Subcutaneous abdominal adipose tissue (tissue), 5 donors: Measurements from ENCODE around the gene SERPINA6.

Experiments used
- H3K27ac ChIP-seq: one replicate; pipeline ENCODE4 v1.7.0; 2013; ENCODE audit warnings: low read depth, mild to moderate bottlenecking, inconsistent platforms, low read length, moderate library complexity
- H3K27me3 ChIP-seq, 5 donors: one replicate each; pipeline ENCODE4 v1.7.0; 2013; ENCODE audit warnings: low read length in 5 of 5, inconsistent platforms in 1 of 5; ENCODE audit not compliant: control insufficient read depth in 5 of 5, insufficient read depth in 4 of 5
- H3K36me3 ChIP-seq, 5 donors: one replicate each; pipeline ENCODE4 v1.7.0; 2013; ENCODE audit warnings: low read length in 5 of 5; ENCODE audit not compliant: control insufficient read depth in 5 of 5, insufficient read depth in 5 of 5
- H3K4me1 ChIP-seq, 5 donors: one replicate each; pipeline ENCODE4 v1.7.0; 2013; ENCODE audit warnings: low read length in 5 of 5, mild to moderate bottlenecking in 3 of 5, moderate library complexity in 1 of 5; ENCODE audit not compliant: control insufficient read depth in 5 of 5, insufficient read depth in 5 of 5
- H3K4me3 ChIP-seq, 5 donors: one replicate each; pipeline ENCODE4 v1.7.0; 2013; ENCODE audit warnings: low read length in 5 of 5, low read depth in 1 of 5
- H3K9ac ChIP-seq, 5 donors: one replicate each; pipeline ENCODE4 v1.7.0; 2013; ENCODE audit warnings: low read length in 5 of 5, mild to moderate bottlenecking in 4 of 5, moderate library complexity in 3 of 5
- H3K9me3 ChIP-seq, 5 donors: one replicate each; pipeline ENCODE4 v1.7.0; 2013; ENCODE audit warnings: low read length in 5 of 5; ENCODE audit not compliant: control insufficient read depth in 5 of 5
- donor health status: healthy.
- donor health status: healthy.
- donor health status: healthy.
- donor health status: healthy.
- donor health status: healthy.

SERPINA6 gene

DNA sequence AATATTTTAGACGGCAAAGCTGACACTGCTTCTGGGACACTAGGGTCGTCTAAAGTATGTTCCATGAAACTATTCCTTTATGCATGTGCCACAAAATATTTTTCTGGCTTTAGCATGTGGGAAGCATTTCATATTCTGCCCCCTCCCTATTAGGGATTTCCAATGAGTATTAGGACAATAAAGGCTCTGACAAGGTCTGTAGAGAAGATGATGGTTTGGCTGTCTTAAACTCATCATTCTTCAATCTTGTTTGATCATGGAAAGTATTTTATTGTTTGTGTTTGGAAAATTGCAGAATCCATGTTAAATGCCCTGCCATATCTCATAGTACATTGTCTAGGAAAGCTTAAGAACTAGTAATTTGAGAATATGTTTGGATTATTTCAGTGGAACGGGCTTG is 42.5 kb upstream of the SERPINA6 start:
- Histone ChIP-seq H3K9ac (no peak overlapping the region), H3K27ac (no peak overlapping the region), H3K9me3 (no peaks in the 10 kb centered on the region), H3K4me1 (peaks cover 0 to 5% (median 0%) of the 10 kb centered on the region in 5 donors), H3K4me3 (no peak overlapping the region), H3K27me3 (peaks cover 0 to 2% (median 0%) of the 10 kb centered on the region in 5 donors), H3K36me3 (no peaks in the 10 kb centered on the region)

DNA sequence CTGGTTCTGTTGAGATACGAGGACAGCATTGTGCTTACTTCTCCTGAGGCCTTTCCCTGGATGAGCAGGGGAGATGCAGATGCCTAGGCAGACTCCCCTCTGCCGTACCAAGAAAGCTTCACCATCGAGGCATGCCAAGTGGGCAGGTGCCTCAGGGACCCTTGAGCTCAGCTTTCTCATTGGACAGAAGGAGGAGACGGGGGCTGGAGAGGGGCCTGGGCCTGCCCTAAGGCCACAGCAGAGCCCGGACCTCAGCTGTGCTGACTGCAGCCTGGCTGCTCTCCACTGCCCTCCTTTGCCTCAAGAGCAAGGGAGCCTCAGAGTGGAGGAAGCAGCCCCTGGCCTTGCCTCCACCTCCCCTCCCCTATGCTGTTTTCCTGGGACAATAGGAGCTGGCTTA is 41.8 kb upstream of the SERPINA6 start:
- Histone ChIP-seq H3K9me3 (no peaks in the 10 kb centered on the region), H3K4me1 (peaks cover 0 to 5% (median 0%) of the 10 kb centered on the region in 5 donors), H3K36me3 (no peaks in the 10 kb centered on the region), H3K27me3 (peaks cover 0 to 2% (median 0%) of the 10 kb centered on the region in 5 donors), H3K9ac (no peak overlapping the region), H3K27ac (no peak overlapping the region), H3K4me3 (no peak overlapping the region)

DNA sequence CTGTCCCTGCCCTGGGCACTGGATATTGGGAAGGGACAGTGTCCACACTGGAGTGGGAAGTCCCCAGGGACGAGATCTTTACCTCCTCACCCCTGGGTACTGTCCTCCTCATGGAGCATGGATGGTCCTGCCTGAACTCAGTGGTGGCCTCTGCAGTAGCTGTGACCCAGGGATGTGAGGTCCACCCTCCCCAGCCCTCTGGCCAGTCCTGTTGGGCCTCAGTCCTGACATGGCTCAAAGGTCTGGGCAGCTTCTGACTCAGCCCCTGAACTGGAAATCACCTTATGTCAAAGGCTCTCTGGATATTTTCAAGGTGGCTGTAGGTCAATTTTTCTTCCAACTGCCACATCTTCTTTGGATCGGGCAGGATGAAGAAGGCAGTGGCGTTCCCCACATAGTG is 40.9 kb upstream of the SERPINA6 start:
- Histone ChIP-seq H3K9me3 (no peaks in the 10 kb centered on the region), H3K4me1 (peaks cover 0 to 5% (median 0%) of the 10 kb centered on the region in 5 donors), H3K36me3 (no peaks in the 10 kb centered on the region), H3K9ac (no peak overlapping the region), H3K27me3 (peaks cover 0 to 2% (median 0%) of the 10 kb centered on the region in 5 donors), H3K4me3 (no peak overlapping the region), H3K27ac (no peak overlapping the region)

DNA sequence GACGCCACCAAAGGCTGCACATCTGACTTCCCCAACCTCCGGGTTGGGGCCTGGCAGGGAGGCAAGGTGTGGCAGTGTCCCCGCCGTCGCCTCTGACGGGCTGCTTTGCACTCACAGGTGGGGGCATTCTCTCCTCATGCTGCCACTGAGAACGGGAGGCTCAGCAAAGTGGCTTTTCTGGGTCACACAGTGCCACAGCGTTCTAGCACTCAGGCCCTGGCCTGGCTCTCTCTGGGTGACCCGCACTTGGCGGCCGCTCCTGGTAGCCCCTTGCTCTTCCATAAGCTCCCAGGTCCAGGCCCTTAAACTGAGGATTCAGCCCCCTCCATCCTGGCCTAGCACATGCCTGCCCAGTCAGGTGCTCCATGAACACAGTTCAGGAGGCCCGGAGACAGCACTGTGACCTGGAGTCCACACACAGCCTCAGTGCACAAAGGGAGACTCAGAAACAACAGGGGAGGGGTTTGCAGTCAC is 40.1 kb upstream of the SERPINA6 start:
- peaks cover 0 to 2% (median 0%) of the 10 kb centered on the region in 5 donors for H3K27me3 ChIP-seq
- H3K27ac ChIP-seq = no peak overlapping the region
- no peaks in the 10 kb centered on the region for H3K9me3 ChIP-seq

DNA sequence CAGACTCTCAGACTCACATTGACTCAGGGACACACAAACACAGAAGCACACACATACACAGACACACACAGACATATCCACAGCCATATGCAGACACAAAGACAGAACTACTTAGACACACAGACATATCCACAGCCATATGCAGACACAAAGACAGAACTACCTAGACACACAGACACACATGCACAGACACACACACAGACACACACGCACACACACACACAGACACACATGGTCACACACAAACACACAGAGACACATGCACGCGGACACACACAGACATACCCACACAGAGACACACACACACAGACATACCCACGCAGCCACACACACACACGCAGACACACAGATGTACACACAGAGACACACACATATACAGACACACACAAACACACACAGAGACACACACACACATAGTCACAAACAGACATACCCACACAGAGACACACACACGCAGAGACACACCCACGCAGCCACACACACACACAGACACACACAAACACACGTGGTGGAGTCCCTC is 39.5 kb upstream of the SERPINA6 start:
- peaks cover 0 to 2% (median 0%) of the 10 kb centered on the region in 5 donors for H3K4me1 ChIP-seq
- no peak overlapping the region for H3K9ac ChIP-seq
- H3K9me3 ChIP-seq = no peaks in the 10 kb centered on the region
- H3K4me3 ChIP-seq = no peak overlapping the region
- no peaks in the 10 kb centered on the region for H3K36me3 ChIP-seq
- H3K27me3 ChIP-seq = peaks cover 0 to 2% (median 0%) of the 10 kb centered on the region in 5 donors
- H3K27ac ChIP-seq = no peak overlapping the region

More for the DNA sequence above, 40.1 kb upstream of the SERPINA6 start:
- Histone ChIP-seq H3K36me3 (no peaks in the 10 kb centered on the region), H3K9ac (no peak overlapping the region), H3K4me3 (no peak overlapping the region), H3K4me1 (peaks cover 0 to 5% (median 0%) of the 10 kb centered on the region in 5 donors)

DNA sequence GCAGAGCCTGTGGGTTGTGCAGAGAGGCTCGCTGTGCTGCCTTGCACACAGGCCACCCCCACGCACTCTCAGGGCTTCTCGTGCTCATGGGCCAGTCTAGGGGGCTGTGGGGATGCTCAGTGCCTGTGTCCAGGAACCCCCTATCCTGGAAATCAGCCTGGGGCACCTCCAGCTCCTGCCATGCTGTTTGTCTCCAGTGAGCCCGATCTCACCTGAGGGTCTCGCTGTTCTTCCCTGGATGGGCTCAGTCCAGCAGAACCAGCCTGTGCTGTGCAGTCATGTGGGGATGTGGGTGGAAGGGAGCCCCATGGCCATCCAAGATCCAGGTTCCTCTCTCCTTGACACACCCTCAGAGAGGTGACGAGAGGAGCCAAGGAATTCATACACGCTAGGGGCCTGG is 38.5 kb upstream of the SERPINA6 start:
- H3K9me3 ChIP-seq = no peaks in the 10 kb centered on the region
- H3K4me3 ChIP-seq = no peak overlapping the region
- H3K27me3 ChIP-seq = peaks cover 0 to 2% (median 0%) of the 10 kb centered on the region in 5 donors
- no peak overlapping the region for H3K9ac ChIP-seq
- H3K27ac ChIP-seq = no peak overlapping the region
- H3K4me1 ChIP-seq = no peaks in the 10 kb centered on the region
- no peaks in the 10 kb centered on the region for H3K36me3 ChIP-seq

DNA sequence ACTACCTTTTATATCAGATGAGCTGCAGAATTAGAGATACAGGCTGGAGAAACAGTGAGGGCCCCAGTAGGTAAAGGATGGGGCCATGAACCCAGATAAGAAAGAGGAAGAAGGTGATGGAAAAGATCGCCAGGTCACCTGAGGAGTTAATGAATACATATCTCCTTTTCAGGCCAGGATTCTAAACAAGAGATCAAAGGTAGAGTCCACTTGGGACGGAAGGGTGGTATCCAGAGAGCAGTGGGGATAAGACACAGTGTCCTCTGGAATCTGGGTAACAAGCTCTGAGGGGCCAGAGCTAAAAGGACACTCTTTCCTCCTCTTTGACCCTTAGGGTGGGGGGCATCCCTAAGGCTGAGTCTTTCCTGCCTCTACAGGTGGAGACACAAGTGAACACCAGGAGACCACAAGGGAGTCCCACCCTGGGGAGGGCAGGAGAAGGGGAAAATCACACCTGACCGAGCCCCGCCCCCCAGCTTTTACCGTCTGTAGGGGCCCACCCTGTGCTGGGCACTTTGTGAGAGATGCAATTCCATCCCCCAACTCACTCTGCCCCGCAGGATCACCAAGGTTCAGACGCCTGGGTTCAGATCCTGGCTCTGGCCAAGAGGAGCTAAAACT is 37.9 kb upstream of the SERPINA6 start:
- Histone ChIP-seq H3K9ac (no peak overlapping the region), H3K4me3 (no peak overlapping the region), H3K36me3 (no peaks in the 10 kb centered on the region), H3K4me1 (no peaks in the 10 kb centered on the region), H3K27me3 (peaks cover 0 to 2% (median 0%) of the 10 kb centered on the region in 5 donors), H3K27ac (no peak overlapping the region), H3K9me3 (no peaks in the 10 kb centered on the region)

DNA sequence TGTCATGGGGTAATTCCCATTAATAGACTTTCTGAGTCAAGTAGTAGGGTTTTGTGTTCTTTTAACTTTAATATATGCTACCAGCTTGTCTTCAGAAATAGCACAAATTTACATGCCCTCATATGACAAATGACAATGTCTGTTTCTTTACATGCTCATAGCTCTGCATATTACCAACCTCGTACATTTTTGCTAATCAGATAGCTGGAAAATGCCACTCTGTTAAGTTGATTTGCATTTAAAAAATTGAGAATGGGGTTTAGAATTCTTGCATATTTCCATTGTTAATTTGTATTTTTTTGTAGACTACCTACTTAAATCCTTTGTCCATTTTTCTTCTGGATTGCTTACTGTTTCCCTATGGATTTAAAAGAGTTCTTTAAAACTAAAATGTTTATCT is 34.0 kb upstream of the SERPINA6 start:
- Histone ChIP-seq H3K4me3 (no peak overlapping the region), H3K4me1 (no peaks in the 10 kb centered on the region), H3K27me3 (peaks cover 0 to 3% (median 0%) of the 10 kb centered on the region in 5 donors), H3K27ac (no peak overlapping the region), H3K9ac (no peak overlapping the region), H3K9me3 (no peaks in the 10 kb centered on the region), H3K36me3 (no peaks in the 10 kb centered on the region)

DNA sequence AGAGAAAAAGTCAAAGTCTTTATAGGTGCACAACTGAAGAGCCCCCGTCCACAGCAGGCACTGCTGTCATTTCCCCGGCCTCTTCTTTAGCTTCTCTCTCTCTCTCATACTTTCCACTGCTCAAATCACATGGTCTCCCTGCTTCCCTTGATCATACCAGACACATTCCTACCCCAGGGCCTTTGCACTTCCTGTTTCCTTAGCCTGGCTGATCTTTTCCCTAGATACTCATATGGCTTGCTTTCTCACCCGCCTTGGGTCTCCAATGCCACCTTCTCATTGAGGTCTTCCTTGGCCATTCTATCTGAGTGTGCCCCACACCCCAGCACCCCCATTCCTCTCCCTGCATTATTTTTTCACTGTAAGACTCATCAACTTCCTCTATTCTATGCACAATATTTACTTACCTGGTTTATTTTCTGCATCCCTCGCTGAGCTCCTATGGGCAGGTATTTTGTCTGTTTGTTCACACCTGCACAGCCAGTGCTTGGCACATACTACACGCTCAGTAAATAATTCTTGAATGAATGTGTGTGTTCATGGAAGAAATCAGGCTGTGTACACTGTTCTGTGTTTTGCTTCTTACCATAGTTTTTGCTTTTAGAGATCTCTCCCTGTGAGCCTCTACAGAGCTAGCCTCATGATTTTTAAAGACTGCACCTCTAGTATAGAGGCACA is 33.4 kb upstream of the SERPINA6 start:
- no peaks in the 10 kb centered on the region for H3K4me1 ChIP-seq
- no peak overlapping the region for H3K27ac ChIP-seq
- H3K27me3 ChIP-seq = peaks cover 0 to 3% (median 0%) of the 10 kb centered on the region in 5 donors
- no peaks in the 10 kb centered on the region for H3K36me3 ChIP-seq
- H3K9ac ChIP-seq = no peak overlapping the region
- no peak overlapping the region for H3K4me3 ChIP-seq
- H3K9me3 ChIP-seq = no peaks in the 10 kb centered on the region

DNA sequence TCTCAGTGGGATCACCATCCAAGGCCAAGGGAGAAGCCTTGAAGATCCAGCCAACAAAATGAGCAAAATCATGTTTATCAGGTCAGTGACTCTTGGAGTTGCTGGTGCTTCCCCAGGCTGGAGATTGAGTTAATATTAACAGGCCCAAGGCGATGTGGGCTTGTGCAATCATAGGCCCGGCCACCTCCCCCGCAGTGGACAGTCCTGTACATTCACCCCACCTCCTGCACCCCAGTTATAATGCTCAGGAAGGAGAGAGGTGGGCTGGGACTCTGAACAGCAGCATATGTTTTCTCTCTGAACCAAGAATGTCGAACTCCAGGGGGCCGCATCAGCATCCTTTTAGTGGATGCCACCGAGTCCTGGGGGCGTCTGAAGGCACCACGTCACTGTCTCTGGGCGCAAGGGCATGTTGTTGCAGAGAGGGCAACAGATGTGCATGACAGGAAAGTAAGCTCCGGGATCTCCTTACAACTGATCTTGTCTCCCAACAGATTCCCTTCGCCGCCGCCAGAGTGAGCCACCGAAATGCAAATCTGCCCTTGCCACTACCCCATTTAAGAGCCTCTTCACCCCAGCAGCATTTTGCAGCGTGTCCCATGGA is 32.2 kb upstream of the SERPINA6 start:
- Histone ChIP-seq H3K4me1 (no peaks in the 10 kb centered on the region), H3K36me3 (no peaks in the 10 kb centered on the region), H3K9ac (no peak overlapping the region), H3K9me3 (no peaks in the 10 kb centered on the region), H3K27me3 (peaks cover 0 to 3% (median 0%) of the 10 kb centered on the region in 5 donors), H3K4me3 (no peak overlapping the region), H3K27ac (no peak overlapping the region)
